Measurements from ENCODE around the gene PCNX1. TPM values are rescaled to one million over a fixed set of nuclear protein-coding genes. Genes with fewer than 3 reads are reported as not detected.

Gene PCNX1
- total and polyA plus RNA-seq, 12 donors: 4.5 to 66.6 (median 47.7) TPM

DNA sequence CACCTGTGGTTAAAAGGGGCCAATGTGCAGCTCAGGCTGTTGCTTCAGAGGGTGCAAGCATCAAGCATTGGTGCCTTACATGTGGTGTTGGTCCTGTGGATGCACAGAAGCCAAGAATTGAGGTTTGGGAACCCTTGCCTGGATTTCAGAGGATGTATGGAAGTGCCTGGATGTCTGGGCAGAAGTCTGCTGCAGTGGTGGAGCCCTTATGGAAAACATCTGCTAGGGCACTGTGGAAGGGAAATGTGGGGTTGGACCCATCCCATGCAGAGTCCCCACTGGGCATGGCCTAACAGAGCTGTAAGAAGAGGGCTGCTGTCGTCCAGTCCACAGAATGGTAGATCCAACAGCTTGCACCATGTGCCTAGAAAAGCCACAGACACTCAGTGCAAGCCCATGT lies 36.6 kb downstream of the PCNX1 start:
- peaks cover 0 to 53% (median 13%) of the 10 kb centered on the region in 9 donors for H3K36me3 ChIP-seq
- H3K27me3 ChIP-seq: no peaks in the 10 kb centered on the region
- no peak overlapping the region for H3K4me3 ChIP-seq
- H3K4me1 ChIP-seq: peaks cover 0 to 4% (median 0%) of the 10 kb centered on the region in 9 donors
- ATAC-seq (peak in 1 of 8 donors; percentile 41), DNase-seq (no peak)
- no peak overlapping the region for H3K27ac ChIP-seq
- no peak for TF ChIP-seq CTCF (IDR thresholded peaks at IDR 0.05)
- peaks cover 0 to 51% (median 16%) of the 10 kb centered on the region in 11 donors for H3K9me3 ChIP-seq
- intact Hi-C loops (cut with DNase I): no loop called here
- 100% methylated on average over 1 of the region's 1 CpG for WGBS, 2 donors

- 98 to 99% methylated on average over 8 of the region's 8 CpGs for WGBS, 2 donors
These were observed 40.5 kb downstream of the PCNX1 start for GRCh38 chr14:70947739-70948138.

GRCh38 chr14:70952485-70952884 lies 45.2 kb downstream of the PCNX1 start:
- intact Hi-C loops (cut with DNase I): loop anchor here in 5 of 10 donors (5.0 to 10.0 kb wide), 3 partner anchors 45 to 135 kb away; partner anchors contain the start of gene PCNX1 (in 5 of the 5)
- Histone ChIP-seq H3K36me3 (peaks cover 0 to 55% (median 8%) of the 10 kb centered on the region in 9 donors), H3K9me3 (peaks cover 0 to 17% (median 9%) of the 10 kb centered on the region in 11 donors), H3K27ac (peak overlapping the region in 3 of 10 donors; percentile 4 to 41 (median 33)), H3K4me3 (no peak overlapping the region), H3K27me3 (no peaks in the 10 kb centered on the region), H3K4me1 (peaks cover 0 to 52% (median 39%) of the 10 kb centered on the region in 9 donors)
- no peak for DNase-seq
- 68 to 82% methylated on average over 3 of the region's 3 CpGs for WGBS, 2 donors
- peak in 6 of 8 donors; percentile 33 to 75 (median 48) for ATAC-seq
- no peak for TF ChIP-seq CTCF (IDR thresholded peaks at IDR 0.05)

More at GRCh38 chr14:70947739-70948138, 40.5 kb downstream of the PCNX1 start:
- intact Hi-C loops (cut with DNase I): no loop called here
- ATAC-seq: no peak
- peaks cover 0 to 11% (median 4%) of the 10 kb centered on the region in 9 donors for H3K4me1 ChIP-seq
- peaks cover 0 to 88% (median 13%) of the 10 kb centered on the region in 9 donors for H3K36me3 ChIP-seq
- no peak overlapping the region for H3K4me3 ChIP-seq
- no peak overlapping the region for H3K27ac ChIP-seq
- no peaks in the 10 kb centered on the region for H3K27me3 ChIP-seq
- no peak for TF ChIP-seq CTCF (IDR thresholded peaks at IDR 0.05)
- no peak for DNase-seq
- peaks cover 0 to 45% (median 16%) of the 10 kb centered on the region in 11 donors for H3K9me3 ChIP-seq

- Histone ChIP-seq H3K9me3 (peaks cover 0 to 6% (median 0%) of the 10 kb centered on the region in 11 donors), H3K36me3 (peaks cover 0 to 50% (median 0%) of the 10 kb centered on the region in 9 donors), H3K27me3 (no peaks in the 10 kb centered on the region), H3K4me3 (no peak overlapping the region), H3K27ac (peak overlapping the region in 1 of 10 donors; percentile 5), H3K4me1 (peaks cover 0 to 52% (median 39%) of the 10 kb centered on the region in 9 donors)
- intact Hi-C loops (cut with DNase I): loop anchor here in 5 of 10 donors (5.0 to 10.0 kb wide), 3 partner anchors 47 to 137 kb away; partner anchors contain the start of gene PCNX1 (in 5 of the 5)
- no peak for TF ChIP-seq CTCF (IDR thresholded peaks at IDR 0.05)
- WGBS, 2 donors: 64 to 69% methylated on average over 1 of the region's 1 CpG
- peak in 1 of 8 donors; percentile 74 for ATAC-seq
- DNase-seq: no peak
These were observed 46.8 kb downstream of the PCNX1 start for GRCh38 chr14:70954068-70954467.
